ENCODE data around the gene MKLN1.

- TF ChIP-seq CTCF (conservative IDR thresholded peaks at IDR 0.05; ENCODE audit: low read depth, low read length) (no peak), EZH2 (IDR thresholded peaks at IDR 0.05; ENCODE audit: borderline replicate concordance, low read depth, low read length, poor library complexity, severe bottlenecking) (no peak)
Measured at GRCh38 chr7:131388126-131388525, 60.5 kb downstream of the MKLN1 start.
